HFF-Myc (cell line): ENCODE measurements around the gene PRMT5.

Source experiments
- DNase-seq: peaks from one replicate; pipeline ENCODE4 v3.0.0-alpha.2; 2011; ENCODE audit warnings: low read depth; ENCODE audit errors: extremely low read depth
- H3K4me3 ChIP-seq: replicated peaks from 2 replicates; pipeline ENCODE4 v1.5.1; 2011; ENCODE audit warnings: low read depth, mild to moderate bottlenecking, control low read depth, low read length
- CTCF ChIP-seq: IDR thresholded peaks from 2 replicates; pipeline ENCODE4 v1.5.1; 2012; ENCODE audit warnings: mild to moderate bottlenecking, low read depth, low read length, control low read depth; ENCODE audit errors: missing control alignments

The PRMT5 gene

GRCh38 chr14:22929961-22930364 lies 787 bp upstream of the PRMT5 start:
- H3K4me3 ChIP-seq: peak overlapping the region; percentile 92
- no peak for TF ChIP-seq CTCF
- DNase-seq: no peak

DNA sequence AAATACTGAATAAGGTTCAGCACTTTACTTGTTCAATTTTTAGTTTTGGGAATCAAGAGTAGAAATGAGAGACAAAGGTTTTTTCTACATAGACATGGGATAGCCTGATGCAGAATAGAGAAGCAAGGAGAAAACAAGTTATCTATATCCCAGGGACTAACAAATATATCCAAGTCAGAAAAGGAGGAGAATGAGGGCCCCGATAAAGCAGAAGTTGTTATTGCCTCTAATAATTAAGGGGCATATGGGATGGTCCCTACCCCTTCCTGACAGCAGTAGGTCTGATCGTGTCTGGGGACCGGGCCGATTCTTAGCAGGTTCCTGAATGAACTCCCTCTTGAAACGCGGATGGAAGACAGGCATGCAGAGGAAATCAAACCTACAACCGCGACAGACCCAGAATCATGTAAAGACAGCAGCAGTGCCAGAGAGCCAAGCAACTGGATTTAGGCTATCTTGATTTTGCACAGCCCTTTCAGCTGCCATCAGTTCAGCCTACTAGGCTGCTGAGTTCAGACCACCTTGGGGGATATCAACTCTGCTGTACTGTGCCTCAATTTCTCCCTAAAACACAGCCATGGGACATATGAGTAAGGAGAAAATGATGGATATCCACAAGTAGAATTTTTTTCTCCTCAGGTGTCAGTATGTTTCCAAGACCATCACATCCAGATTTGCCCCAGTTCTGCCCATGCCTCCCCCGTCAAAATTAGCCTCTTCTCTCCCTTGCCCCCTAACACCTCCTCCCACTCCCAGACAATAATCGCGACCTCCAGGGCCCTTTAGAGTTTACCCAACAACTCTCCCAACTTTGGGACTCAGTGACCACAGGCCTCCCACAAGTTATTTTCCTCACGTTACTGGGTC lies 706 bp downstream of the PRMT5 start:
- H3K4me3 ChIP-seq: peak overlapping the region; percentile 92
- TF ChIP-seq CTCF: no peak
- DNase-seq: no peak

DNA sequence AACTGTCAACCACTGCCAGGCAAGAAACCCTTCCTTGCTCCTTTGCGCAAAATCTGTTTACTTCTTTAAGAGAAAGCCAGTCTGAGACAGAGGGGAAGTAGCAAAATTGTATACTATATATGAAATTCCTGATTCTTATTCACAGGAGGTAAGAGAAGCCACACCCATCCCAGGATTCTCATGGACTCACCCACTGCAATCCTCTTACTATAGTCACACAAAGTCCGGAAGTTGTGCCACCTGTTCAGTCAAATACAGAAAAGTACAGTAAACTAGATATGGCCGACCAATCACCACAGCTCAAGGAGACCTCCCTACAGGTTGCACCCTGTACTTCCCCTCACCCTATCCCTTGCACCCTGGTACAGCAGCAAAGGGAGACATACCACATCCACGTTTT lies 2.9 kb downstream of the PRMT5 start:
- no peak for DNase-seq
- H3K4me3 ChIP-seq: no peak overlapping the region
- TF ChIP-seq CTCF: no peak

DNA sequence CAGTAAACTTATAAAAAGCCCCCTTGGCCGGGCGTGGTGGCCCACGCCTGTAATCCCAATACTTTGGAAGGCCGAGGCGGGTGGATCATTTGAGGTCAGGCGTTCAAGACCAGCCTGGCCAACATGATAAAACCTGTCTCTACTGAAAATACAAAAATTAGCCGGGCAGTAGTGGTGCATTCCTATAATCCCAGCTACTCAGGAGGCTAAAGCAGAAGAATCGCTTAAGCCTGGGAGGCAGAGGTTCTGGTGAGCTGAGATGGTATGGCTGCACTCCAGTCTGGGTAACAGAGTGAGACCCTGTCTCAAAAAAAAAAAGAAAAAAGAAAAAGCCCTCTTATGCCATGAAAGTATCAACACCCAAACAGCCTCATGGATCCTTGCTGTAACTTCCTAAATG lies 3.7 kb downstream of the PRMT5 start:
- H3K4me3 ChIP-seq: no peak overlapping the region
- DNase-seq: no peak
- TF ChIP-seq CTCF: no peak

DNA sequence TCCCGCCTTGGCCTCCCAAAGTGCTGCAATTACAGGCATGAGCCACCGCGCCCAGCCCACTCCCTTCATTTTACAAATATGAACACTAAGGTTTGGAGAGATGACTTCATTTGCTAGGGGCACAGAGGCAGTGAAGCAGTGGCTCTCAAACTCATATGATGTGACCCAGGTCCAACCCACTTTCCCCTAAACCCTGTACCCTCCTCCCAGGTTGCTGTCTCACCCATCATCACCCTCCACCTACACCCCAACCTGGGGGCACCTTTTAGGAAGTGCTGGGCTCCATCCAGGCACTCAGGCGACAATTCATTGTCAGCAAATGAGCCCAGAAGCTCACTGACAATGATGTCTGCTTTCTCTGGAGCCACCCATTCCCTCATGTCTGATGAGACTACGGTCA lies 5.4 kb downstream of the PRMT5 start:
- no peak for DNase-seq
- no peak overlapping the region for H3K4me3 ChIP-seq
- TF ChIP-seq CTCF: no peak

- TF ChIP-seq CTCF: no peak
- no peak overlapping the region for H3K4me3 ChIP-seq
- no peak for DNase-seq
Measured at GRCh38 chr14:22922294-22922693, 6.9 kb downstream of the PRMT5 start.
